Measurements from ENCODE around the gene NOL11.

NOL11 gene

DNA sequence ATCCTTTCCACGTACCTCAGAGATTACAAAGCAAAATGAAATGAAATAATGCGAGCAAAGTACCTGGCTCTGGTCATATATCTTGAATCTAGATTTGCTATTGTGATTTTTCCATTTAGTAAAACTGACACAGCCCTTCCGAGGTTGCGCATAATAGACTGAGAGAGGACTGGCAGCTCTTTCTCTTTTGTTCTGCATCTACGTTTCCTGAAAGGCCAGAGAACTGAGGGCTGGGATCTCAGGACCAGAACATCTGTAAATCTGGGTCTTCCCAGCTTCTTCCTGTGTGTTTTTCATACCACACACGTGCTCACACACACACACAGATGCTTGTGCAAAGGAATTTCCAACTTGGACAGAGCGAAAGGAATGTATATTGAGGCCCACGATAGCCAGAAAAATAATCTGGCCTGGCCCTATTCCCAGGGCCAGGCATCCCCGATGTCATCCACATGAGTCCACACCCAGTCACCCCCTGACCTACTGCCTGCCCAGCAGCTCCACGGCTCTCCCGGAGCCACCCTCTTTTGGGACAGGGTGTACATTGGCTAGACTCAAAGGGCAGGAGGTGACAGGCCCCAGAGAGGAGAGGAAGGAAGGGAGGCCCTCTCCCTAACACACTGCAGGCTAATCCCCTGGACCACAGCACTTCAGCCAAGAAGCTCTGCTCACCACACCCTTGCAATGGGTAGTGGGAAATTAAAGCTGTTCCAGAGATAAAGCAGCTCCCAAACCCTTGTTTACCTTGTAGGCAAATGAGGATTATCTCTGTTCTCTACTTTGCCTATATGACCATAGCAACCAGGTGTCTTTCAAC lies 41.8 kb downstream of the NOL11 start:
- no peak for DNase-seq (ENCODE audit: low spot score)
- TF ChIP-seq, protein P1, sequence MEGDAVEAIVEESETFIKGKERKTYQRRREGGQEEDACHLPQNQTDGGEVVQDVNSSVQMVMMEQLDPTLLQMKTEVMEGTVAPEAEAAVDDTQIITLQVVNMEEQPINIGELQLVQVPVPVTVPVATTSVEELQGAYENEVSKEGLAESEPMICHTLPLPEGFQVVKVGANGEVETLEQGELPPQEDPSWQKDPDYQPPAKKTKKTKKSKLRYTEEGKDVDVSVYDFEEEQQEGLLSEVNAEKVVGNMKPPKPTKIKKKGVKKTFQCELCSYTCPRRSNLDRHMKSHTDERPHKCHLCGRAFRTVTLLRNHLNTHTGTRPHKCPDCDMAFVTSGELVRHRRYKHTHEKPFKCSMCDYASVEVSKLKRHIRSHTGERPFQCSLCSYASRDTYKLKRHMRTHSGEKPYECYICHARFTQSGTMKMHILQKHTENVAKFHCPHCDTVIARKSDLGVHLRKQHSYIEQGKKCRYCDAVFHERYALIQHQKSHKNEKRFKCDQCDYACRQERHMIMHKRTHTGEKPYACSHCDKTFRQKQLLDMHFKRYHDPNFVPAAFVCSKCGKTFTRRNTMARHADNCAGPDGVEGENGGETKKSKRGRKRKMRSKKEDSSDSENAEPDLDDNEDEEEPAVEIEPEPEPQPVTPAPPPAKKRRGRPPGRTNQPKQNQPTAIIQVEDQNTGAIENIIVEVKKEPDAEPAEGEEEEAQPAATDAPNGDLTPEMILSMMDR (conservative IDR thresholded peaks at IDR 0.05; ENCODE audit: low read depth): no peak
- ChIA-PET POLR2A (ENCODE audit: low non-redundant PET) (no interaction called here), CTCF (interaction anchor here (0.6 kb wide), 1 partner anchor 37 kb away, joined by 3 read pairs; no protein-coding TSS in a partner anchor)
- H3K27ac ChIP-seq: peak overlapping the region; percentile 32; the same call in 1 of the 2 replicates

DNA sequence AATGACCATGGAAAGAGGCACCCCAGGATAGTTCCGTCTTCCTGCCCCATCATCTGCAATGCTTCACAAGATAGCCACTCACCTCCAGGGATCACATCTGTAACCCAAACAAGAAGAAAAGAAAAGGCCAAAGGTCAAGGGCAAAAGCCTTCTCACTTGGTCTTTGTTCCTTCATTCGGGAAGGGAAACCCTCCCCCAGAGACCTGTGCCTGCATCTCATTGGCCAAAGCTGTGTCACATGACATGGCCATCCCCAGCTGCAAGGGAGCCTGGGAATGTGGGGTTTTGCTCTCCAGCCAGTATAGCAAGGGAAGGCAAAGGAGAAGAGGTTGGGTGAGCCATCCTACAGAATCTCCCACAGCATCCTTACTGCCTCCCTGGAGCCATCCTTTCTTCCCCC lies 47.9 kb downstream of the NOL11 start:
- no peak overlapping the region for H3K27ac ChIP-seq
- TF ChIP-seq, protein P1 (conservative IDR thresholded peaks at IDR 0.05; ENCODE audit: low read depth): no peak
- POLR2A ChIA-PET (ENCODE audit: low non-redundant PET): no interaction called here
- DNase-seq (ENCODE audit: low spot score): no peak
- CTCF ChIA-PET: interaction anchor here (0.6 to 1.1 kb wide), 3 partner anchors 18 to 228 kb away, joined by 3 read pairs; no protein-coding TSS in a partner anchor

DNA sequence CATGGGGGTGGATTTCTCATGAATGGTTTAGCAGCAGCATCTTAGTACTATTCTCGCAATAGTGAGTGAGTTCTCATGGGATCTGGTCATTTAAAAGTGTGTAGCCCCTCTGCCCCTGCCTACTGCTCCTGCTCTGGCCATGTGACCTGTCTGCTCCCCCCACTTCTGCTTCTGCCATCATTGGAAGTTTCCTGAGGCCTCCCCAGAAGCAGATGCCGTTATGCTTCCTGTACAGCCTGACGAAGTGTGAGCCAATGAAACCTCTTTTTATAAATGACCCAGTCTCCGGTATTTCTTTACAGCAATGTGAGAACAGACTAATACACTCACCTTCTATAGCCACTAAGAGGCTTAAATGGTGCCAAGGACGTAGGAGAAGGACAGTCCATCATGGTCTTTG lies 51.5 kb downstream of the NOL11 start:
- ChIA-PET CTCF (no interaction called here), POLR2A (ENCODE audit: low non-redundant PET) (no interaction called here)
- TF ChIP-seq, protein P1 (conservative IDR thresholded peaks at IDR 0.05; ENCODE audit: low read depth): no peak
- H3K27ac ChIP-seq: no peak overlapping the region
- no peak for DNase-seq (ENCODE audit: low spot score)

DNA sequence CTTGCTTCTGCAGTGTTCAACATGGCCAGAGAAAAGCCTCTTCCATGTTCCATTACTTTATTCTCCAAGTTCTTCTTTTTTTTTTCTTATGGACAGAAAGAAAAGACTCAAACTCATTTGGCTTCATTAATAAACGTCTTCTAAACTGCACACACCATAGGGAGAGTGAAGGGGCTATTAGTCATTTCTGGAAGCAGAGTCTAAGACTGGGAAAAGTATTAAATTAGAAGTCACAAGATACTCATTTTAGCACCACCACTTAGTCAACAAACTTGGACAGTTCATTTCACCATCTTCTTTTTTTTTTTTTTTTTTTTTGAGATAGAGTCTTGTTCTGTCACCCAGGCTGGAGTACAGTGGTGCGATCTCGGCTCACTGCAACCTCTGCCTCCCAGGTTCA lies 52.8 kb downstream of the NOL11 start:
- TF ChIP-seq, protein P1 (conservative IDR thresholded peaks at IDR 0.05; ENCODE audit: low read depth): no peak
- H3K27ac ChIP-seq: no peak overlapping the region
- POLR2A ChIA-PET (ENCODE audit: low non-redundant PET): no interaction called here
- CTCF ChIA-PET: interaction anchor here (0.7 kb wide), 1 partner anchor 43 kb away, joined by 4 read pairs; no protein-coding TSS in a partner anchor
- no peak for DNase-seq (ENCODE audit: low spot score)

DNA sequence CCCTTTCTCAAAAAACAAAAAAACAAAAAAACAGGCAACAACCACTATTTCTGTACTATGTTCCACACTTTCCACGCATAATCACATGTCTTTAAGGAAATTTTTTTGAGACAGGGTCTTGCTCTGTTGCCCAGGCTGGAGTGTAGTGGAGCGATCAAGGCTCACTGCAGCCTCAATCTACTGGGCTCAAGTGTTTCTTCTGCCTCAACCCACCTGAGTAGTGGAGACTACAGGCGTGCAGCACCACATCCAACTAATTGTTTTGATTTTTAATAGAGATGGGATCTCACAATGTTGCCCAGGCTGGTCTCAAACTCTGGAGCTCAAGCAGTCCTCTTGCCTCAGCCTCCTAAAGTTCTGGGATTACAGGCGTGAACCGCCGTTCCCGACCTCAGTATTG lies 54.9 kb downstream of the NOL11 start:
- ChIA-PET POLR2A (ENCODE audit: low non-redundant PET) (no interaction called here), CTCF (no interaction called here)
- TF ChIP-seq, protein P1 (conservative IDR thresholded peaks at IDR 0.05; ENCODE audit: low read depth): no peak
- no peak overlapping the region for H3K27ac ChIP-seq
- no peak for DNase-seq (ENCODE audit: low spot score)

DNA sequence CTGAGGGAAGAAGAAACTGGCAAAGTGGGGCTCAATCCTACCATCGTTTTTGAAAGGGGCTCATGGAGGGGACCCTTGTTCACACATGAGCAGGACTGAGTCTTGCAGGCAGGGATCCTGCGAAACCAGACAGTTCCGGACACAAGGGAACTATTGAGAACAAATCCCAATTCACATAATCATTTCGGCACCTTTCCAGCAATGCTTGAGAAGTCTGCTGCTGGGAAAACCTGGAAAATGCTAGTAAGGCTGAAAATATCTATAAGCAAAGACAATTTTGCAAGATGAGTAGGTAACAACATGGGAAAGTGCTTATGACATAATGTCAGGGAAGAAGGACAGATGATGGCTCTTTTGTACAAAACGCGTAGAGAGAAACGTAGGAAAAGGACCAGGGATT lies 55.5 kb downstream of the NOL11 start:
- DNase-seq (ENCODE audit: low spot score): no peak
- TF ChIP-seq, protein P1 (conservative IDR thresholded peaks at IDR 0.05; ENCODE audit: low read depth): no peak
- H3K27ac ChIP-seq: no peak overlapping the region
- CTCF ChIA-PET: interaction anchor here (0.5 to 0.8 kb wide), 2 partner anchors 24 to 408 kb away, joined by 3 read pairs; no protein-coding TSS in a partner anchor
- POLR2A ChIA-PET (ENCODE audit: low non-redundant PET): no interaction called here

Data from RWPE1 (cell line).